GM12801 (cell line): ENCODE results near the gene SMYD4.

Experiments used
- CTCF ChIP-seq: IDR thresholded peaks from one replicate; pipeline ENCODE4 v1.5.1; 2011; ENCODE audit warnings: control low read depth; ENCODE audit not compliant: insufficient read length; ENCODE audit errors: extremely low read depth

The SMYD4 gene

GRCh38 chr17:1735834-1736347 lies 93.8 kb downstream of the SMYD4 start:
- no peak for TF ChIP-seq CTCF

GRCh38 chr17:1735418-1735817 lies 94.3 kb downstream of the SMYD4 start:
- TF ChIP-seq CTCF = no peak

- TF ChIP-seq CTCF = no peak
Observed at GRCh38 chr17:1733759-1734158, 95.9 kb downstream of the SMYD4 start.

DNA sequence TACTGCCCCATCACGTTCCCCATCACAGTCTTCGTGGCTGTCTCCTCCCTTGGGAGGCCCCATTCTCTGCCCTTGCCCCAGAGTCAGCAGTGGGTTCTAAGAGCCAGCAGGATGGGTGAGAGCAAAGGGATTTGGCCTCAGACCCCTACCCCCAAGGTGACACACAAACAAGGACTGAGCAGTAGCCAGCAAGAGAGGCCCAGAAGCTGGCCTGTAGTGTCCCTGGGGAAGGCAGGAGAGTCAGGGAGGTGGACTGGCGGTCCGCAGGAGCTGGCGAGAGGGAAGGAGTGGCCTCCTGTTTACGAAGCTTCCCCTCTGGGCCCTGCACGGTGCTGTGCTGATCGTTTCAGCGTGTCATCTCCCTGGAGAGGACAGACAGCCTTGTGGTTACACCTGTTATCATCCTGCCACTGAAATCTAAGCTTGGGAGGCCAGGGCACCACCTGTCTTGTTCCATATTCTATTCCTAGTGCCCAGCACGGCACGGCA lies 96.8 kb downstream of the SMYD4 start:
- TF ChIP-seq CTCF = no peak

DNA sequence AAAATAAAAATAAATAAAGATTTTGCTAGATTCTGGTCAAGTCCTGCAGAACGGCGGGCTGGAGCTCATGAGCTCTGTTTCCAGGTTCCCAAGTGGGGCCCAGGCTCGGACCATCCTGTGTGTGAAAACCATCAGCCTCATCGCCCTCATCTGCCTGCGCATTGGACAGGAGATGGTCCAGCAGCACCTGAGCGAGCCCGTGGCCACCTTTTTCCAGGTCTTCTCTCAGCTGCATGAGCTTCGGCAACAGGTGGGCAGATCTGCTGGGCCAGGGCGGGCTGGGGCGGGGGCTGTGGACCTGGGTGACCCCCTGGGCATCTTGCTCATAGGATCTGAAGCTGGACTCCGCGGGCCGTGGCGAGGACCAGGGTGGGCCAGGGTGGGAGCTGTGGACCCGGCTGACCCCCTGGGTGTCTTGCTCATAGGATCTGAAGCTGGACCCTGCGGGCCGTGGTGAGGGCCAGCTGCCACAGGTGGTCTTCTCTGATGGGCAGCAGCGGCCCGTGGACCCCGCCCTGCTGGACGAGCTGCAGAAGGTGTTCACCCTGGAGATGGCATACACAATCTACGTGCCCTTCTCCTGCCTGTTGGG lies 97.4 kb downstream of the SMYD4 start:
- TF ChIP-seq CTCF = no peak

DNA sequence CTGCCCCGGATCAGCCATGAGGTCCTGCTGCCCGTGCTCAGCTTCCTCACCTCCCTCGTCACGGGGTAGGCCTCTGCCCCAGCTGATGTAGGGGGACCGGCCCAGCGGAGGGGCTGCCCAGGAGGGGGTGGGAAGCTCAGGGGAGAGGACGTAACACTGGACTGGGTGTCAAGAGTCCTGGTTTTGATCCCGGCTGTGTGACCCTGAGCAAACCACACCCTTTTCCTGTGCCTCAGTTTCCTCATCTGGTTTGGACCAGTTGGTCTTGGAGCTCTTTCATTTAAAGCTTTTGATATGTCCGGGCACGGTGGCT lies 98.6 kb downstream of the SMYD4 start:
- TF ChIP-seq CTCF = no peak

DNA sequence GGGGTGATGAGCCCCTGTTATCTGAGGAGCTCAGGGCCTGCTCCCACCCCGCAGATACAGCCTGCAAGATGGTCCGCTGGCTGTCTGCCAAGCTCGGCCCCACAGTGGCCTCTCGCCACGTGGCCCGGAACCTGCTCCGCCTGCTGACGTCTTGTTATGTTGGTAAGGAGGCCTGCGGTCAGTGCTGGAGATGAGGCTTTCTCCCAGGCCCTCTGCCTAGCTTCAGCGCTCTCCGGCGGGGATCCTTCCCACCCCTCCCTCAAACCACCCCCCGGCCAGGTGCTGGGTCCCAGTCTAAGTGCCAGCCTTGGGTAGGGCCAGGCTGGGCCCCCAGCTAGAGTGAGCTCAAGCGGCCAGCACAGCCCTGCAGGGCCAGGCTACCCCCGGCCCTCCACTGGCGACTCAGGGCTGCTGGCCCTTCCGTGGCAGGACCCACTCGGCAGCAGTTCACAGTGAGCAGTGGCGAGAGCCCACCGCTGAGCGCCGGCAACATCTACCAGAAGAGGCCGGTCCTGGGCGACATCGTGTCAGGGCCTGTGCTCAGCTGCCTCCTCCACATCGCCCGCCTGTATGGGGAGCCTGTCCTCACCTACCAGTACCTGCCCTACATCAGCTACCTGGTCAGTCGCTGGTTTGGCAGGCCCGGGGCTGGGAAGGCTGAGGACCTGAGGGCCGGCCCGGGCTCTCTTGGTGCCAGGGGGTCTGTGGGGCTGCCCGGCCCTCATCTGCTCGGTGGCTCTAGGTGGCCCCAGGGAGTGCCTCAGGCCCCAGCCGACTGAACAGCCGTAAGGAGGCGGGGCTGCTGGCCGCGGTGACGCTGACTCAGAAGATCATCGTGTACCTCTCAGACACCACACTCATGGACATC lies 99.1 kb downstream of the SMYD4 start:
- TF ChIP-seq CTCF = no peak
